Muscle of back (tissue), 13 donors: ENCODE results near the gene SPNS3. TPM values are rescaled to one million over a fixed set of nuclear protein-coding genes. Genes with fewer than 3 reads are reported as not detected.
A peak's percentile ranks its signal among the peaks of the same experiment; 100 is the strongest.

Source experiments
- DNase-seq, 3 donors: peaks; one replicate each; pipeline versions ENCODE4 v3.0.0 to v3.0.0-alpha.2; 2013
- long read RNA-seq, 9 donors: transcript quantifications; one replicate each; lab custom pipeline, GENCODE V29; 2026
- polyA plus RNA-seq, 10 donors: library from polyadenylated mRNA; unstranded; fragments of 120-200 nt; gene quantifications; one replicate each; pipeline ENCODE4 v1.2.1, GENCODE V29; 2013; ENCODE audit not compliant: insufficient read length in 10 of 10

The SPNS3 gene, protein sequence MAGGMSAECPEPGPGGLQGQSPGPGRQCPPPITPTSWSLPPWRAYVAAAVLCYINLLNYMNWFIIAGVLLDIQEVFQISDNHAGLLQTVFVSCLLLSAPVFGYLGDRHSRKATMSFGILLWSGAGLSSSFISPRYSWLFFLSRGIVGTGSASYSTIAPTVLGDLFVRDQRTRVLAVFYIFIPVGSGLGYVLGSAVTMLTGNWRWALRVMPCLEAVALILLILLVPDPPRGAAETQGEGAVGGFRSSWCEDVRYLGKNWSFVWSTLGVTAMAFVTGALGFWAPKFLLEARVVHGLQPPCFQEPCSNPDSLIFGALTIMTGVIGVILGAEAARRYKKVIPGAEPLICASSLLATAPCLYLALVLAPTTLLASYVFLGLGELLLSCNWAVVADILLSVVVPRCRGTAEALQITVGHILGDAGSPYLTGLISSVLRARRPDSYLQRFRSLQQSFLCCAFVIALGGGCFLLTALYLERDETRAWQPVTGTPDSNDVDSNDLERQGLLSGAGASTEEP
- polyA plus RNA-seq: under 1 TPM; 0.17 to 0.63 (median 0.41) TPM
- long read RNA-seq, donor 1, partial matches to known transcripts: 0 of 1 reads
- long read RNA-seq, donor 1, other reads (novel, unspliced or antisense): 0 of 1 reads
- long read RNA-seq, donor 2: 0 reads
- long read RNA-seq, donor 3: 0 reads
- long read RNA-seq, donor 4: 0 reads
- long read RNA-seq, donor 5: 0 reads
- long read RNA-seq, donor 6: 0 reads
- long read RNA-seq, donor 7: 0 reads
- long read RNA-seq, donor 8: 0 reads
- long read RNA-seq, donor 9: 0 reads

DNA sequence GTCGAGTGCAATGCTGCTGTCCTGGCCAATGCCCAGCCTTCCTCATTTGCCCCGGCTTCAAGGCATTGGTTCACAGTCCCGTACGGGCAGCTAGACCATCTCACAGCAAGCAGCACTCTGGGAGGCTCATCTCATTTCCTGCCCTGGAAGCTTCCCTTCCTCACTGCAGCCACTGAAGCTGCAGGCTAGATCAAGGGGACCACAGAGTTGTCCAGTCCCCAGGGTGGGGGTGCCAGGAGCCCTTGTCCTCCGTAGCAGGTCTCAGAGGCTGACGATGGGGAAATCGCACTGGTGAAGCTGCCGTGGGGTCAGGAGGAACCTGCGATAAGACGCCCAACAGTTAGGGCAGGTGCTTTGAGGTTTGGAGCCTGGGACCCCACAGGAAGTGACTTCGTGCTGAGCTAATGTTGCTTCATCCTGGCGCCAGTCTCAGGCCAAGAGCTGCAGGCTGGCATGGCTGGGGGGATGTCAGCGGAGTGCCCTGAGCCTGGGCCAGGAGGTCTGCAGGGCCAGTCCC is at the start of gene SPNS3:
Gene SPNS3, plus strand, starts transcription at position 426 of the 517 bp plus-strand sequence. Its CDS starts 28 bp downstream, at position 454.
- no peak for DNase-seq

DNA sequence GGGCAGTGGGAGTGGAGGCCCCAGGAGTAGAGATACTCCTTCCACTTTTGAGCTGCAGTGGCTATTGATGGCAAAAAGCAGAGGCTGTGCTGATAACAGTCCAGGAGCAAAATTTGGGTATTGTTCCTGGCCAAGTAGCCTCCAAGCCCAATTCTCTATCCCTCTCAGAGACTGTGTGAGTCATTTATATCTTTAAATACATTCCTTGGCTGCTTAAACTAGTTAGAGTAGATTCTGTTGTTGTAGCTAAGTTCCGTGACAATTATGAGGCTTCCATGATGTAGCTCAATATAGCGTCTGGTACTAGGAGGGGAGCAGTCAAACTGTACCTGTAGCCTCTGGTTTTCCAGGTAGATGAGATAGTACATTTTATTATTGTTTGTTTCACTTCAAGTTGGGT is 47.3 kb upstream of the SPNS3 start:
- DNase-seq: no peak

DNA sequence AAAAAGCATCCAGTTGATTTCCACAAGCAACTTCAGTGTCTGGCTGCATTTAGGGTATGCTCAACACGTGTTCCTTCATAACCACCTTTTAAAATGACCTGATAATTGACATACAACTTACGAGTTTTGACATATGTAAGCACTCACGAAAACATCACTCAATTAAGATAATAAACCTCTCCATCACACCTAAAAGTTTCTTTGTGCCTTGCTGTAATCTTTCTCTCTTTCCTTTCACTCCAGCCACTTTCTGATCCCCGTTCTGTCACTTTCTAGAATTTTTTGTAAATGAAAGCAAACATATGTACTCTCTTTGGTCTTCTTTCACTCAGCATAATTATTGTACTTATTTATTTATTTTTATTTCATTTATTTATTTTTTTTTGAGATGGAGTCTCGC is 46.6 kb upstream of the SPNS3 start:
- DNase-seq: no peak

DNA sequence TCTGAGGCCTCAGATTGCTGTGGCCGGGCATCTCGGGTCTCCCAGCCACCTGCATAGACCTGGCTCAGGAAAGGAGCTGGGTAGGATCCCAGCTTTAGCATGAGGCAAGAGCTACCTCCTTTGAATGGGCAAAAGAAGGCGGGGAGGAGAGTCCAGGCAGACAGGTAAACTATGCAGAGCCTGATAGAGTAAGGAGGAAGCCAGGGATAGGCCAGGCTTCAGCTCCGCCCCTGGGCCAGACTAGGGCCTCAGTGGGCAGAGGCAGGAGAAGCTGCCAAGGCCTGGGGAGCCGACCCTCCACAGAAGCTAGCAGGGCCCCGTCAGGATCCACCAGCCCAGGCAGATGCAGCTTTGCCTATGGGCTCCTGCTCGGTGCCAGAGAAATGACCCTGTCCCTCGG is 44.7 kb upstream of the SPNS3 start:
- DNase-seq: no peak

DNA sequence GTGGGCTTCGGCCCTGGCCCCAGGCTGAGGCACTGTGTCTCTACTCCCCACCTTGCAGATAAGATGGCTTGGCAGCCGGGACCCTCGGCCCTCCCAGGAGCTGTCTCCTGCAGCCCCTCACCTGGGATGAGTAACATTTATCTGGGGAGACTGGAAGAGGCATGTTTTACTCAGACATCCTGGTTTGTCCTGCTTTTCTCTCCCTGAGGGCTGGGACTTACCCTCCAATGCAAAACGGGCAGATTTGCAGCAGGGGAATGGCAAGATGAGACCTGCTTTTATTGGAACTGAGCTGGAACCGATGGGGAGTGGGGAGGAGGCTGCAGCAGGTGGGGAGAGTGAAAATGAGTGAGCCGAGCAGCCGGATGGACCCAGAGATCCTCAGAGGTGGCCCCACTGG is 39.9 kb upstream of the SPNS3 start:
- DNase-seq: no peak

DNA sequence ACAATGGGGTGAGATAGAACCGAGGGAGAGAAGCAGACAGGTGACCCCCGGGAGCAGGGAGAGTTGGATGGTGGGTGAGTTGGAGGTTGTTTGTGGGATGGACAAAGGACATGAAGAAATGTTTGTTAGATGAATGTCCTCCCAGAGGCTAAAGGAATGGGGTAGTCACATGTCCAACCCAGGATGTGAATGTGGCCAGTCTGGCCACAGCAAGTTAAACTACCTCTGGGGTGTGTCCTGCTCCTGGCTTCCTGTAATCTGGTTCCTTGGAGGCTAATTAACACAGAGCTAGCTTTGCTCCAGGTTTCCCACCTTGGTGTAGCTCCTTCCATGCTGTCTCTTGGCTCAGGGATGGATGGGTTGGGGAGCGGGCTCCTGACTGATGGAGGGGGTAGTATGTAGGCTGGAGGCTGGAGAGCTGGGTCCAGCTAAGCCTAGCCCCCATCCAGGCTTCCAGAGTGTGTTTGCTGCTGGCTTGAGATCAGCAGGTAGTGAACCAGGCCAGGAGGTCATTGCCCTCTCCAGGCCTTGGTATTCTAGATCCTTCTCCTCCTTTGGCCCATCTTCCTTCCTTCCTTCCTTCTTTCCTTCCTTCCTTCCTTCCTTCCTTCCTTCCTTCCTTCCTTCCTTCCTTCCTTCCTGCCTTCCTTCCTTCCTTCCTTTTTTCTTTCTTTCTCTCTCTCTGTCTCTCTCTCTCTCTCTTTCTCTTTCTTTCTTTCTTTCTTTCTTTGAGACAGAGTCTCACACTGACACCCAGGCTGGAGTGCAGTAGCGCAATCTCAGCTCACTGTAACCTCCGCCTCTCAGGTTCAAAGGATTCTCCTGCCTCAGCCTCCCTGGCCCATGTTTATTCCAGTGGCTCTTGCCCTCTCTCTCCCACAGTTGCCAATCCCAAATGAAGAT is 39.3 kb upstream of the SPNS3 start:
- DNase-seq: no peak

DNA sequence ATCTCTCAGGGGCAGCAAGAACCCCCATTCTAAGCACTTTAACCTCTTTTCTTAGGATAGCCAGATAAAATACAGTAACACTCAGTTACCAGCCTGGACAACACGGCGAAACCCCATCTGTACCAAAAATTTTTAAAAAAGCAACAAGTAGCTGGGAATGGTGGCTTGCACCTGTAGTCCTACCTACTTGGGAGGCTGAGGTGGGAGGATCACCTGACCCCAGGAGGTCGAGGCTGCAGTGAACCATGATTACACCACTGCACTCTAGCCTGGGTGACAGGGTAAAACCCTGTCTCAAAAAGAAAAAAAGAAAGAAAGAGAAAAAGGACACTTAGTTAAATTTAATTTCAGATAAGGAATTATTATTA is 38.6 kb upstream of the SPNS3 start:
- no peak for DNase-seq

DNA sequence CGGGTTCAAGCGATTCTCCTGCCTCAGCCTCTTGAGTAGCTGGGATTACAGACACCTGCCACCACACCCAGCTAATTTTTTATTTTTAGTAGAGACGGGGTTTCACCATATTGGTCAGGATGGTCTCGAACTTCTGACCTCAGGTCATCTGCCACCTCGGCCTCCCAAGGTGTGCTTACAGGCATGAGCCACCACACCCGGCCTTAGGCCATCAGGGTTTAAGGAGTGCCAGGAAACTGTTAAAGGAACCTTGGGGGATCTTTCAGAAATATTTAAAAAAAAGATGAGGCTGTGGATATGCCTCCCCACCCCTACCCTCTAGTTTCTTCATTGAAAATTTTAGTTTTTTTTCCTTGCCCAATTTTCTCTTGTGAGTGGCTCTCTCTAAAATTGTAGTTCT is 35.9 kb upstream of the SPNS3 start:
- no peak for DNase-seq

DNA sequence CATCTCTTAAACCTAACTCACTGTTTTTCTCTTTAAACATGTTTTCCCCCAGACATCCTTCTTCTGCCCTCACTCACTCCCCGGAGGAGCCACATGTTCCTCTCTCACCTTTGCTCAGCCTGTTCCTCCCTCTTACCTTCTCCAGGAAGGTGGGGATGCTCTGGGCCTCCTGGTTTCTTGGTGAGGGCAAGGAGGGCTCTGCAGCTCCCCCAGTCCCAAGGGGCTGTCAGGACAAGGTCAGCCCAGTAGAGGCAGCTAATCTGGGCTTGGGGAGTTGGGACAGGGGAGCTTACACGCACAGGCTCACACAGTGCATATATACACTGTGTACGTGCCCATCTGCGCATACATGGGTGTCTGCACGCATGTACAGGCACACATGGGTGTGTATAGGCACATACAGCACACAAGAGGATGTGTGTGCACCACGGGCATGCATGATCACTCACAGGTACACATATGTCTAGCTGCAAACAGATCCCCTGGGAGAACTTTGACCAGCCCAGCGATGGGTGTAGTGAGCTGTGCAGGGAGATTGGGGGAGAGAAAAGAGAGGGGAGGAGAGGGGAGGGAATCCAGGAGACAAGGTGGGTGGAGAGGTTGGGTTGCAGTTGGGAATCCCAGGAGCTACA is 28.6 kb upstream of the SPNS3 start:
- DNase-seq: no peak

DNA sequence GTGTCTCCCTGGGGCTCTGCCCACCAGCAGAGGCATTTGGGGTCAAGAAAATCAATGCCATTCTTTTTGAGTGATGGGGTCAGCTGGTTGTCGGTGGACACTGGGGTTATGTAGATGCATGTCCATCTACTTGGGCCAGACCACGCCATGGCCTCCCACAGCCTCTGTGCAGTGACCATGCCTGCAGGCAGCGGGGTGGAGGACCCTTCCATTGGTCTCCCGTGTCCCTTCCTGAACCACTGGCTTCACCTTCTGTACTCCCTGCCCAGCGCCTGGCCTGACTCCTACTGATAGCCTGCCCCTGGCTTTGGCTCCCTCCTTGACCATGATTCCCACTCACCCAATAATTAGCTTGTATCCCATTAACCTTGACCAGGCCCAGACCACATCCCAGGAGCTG is 28.0 kb upstream of the SPNS3 start:
- DNase-seq: no peak

DNA sequence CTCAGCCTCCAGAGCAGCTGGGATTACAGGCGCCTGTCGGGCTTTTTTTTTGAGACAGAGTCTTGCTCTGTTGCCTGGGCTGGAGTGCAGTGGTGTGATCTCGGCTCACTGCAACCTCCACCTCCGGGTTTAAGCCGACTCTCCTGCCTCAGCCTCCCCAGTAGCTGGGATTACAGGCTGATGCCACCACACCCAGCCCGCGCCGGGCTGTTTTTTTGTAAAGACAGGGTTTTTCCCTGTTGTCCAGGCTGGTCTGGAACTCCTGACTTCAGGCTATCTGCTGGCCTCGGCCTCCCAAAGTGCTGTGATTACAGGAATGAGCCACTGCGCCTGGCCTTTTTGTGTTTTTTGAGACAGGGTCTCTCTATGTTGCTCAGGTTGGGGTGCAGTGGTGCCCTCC is 27.4 kb upstream of the SPNS3 start:
- no peak for DNase-seq

DNA sequence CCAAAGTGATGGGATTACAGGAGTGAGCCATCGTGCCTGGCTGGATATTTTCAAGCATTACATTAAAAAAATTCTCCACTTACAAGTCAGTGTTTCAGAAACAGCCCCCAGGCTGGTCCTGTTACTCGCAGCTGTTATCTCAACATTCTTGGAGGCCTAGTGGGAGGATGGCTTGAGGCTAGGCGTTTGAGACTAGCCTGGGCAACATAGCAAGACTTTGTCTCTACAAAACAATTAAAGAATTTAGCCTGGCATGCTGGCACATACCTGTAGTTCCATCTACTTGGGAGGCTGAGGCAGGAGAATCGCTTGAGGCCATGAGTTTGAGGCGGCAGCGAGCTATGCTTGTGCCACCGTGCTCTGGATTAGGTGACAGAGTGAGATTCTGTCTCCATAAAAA is 26.5 kb upstream of the SPNS3 start:
- DNase-seq: no peak

DNA sequence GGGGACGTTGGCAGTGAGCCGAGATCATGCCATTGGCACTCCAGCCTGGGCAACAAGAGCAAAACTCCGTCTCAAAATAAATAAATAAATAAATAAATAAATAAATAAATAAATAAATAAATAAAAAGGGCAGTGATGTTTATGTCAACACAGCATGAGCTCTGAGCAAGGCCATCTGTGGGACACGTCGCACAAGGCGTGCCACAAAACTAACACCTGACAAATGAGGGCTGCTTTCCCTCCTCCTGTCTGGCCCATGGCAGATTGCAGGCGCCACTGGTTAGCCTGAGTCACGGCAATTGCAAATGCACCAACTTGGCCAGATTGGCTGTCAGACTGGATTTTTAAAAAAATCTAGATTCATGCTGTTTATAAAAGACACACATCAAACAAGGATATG is 25.9 kb upstream of the SPNS3 start:
- no peak for DNase-seq

DNA sequence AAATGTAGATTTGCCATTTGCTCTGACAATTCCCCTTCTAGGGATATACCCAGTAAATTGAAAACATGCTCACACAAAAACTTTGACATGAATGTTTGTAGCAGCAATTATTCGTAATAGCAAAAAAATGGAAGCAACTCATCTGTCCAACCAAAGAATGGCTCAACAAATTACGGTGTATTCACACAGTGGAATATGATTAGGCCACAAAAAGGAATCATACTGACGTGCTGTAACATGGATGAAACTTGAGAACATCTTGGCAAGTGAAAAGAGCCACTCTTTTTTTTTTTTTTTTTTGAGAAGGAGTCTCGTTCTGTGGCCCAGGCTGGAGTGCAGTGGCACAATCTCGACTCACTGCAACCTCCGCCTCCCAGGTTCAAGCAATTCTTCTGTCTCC is 24.1 kb upstream of the SPNS3 start:
- DNase-seq: no peak

DNA sequence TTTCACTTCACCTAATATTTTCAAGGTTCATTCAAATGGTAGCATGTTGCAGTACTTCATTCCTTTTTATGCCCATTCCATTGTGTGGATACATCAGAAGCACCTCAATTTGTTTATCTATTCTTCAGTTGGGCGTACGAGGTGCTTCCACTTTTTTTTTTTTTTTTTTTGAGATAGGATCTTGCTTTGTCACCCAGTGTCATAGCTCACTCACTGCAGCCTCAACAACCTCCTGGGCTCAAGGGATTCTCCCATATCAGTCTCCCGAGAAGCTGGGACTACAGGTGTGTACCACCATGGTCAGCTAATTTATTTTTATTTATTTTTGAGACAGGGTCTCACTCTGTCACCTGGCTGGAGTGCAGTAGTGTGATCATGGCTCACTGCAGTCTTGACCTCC is 22.5 kb upstream of the SPNS3 start:
- DNase-seq: no peak

DNA sequence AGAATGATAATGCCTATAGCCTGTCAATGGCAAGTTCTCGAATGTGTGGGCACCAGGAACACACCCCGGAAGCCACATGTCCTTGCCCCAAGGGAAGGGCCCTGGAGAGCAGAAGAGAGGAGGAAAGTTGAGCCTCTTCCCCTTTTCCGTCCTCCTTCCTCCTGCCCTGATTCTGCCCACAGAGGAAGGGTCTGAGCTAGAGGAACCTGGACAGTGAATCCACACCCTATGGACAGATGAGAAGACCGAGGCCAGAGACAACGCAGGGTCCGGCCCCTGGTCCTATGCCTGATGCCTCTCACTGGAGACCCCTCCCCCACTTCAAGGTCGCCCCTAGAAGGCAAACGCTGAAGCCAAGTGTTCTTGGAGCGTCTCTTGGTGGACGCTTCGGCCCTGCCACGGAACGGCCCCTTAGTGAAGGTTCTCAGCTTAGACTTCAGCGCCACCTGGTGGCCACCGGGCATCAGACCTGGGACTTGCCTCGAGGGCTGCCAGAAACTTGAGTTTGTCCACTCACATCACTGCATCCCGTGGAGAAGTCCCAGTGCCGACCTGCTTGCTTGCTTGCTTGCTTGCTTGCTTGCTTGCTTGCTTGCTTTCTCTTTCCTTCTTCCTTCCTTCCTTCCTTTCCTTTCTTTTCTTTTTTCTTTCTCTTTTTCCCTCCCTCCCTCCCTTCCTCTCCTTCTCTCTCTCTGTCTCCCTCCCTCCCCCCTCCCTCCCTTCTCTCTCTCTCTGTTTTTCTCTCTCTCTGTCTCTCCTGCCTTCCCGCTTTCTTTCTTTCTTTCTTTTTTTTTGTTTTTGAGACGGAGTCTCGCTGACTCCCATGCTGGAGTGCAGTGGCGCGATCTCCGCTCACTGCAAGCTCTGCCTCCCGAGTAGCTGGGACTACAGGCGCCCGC is 20.6 kb upstream of the SPNS3 start:
- DNase-seq: peak; percentile 87 to 96 (median 95)

DNA sequence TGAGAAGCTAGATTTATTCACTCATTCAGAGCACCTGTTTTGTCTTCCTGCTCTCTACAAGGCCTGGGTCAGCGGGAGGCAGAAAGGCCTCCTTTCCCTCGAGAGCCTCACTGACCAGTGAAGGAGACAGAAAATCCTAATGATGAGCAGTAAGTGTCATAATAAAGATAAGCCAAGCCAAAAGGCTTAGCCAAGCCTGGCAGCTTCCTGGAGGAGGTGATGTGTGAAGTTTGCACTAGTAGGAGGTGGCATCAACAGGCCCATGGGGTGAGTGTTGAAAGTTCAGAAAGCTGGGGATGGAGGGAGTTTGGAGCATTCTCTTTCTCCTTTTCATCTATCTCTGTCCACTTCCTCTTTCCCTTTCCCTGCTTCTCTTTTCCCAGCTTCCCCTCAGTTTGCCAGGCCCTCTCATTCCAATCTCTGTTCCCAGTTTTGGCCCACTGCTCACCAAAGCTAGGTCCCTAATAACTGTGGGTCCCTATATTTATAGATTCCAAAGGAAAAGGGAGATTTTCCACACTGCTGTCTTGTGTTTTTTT is 16.5 kb upstream of the SPNS3 start:
- no peak for DNase-seq

DNA sequence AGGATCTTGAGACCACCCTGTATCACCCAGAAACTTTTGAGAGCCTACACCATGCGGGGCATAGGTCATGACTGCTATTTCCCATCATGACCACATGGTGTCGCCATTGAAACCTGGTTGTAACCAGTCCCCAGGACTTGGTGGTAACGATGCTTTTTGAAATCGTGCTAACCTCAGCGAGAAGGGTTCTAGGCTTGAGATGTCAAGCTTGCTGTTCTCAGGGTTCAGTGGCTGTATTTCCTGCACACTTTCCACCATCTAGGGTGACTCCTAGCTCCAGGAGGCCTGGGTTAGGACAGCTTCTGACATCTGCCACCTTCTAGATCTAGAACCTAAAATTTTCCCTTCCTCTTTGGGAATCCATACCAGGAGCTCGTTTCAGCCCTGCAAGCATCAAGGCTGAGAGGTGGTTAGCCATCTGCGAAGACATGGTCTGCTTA is 13.0 kb upstream of the SPNS3 start:
- peak; percentile 47 to 78 (median 66) for DNase-seq

DNA sequence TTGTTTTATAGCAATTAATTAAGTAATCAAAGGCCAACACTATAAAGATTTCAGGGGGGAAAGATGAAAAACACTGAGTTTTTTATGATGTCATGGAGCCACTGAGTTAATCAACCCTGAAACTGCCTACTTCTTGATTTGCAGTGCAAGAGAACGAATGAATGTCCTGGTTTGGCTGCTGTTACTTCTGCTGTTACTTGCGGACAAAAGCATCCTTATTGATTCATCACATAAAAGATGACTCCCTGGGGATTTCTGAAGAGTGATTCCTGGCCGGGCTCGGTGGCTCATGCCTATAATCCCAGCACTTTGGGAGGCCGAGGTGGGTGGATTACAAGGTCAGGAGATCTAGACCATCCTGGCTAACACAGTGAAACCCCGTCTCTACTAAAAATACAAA is 10.9 kb upstream of the SPNS3 start:
- no peak for DNase-seq

DNA sequence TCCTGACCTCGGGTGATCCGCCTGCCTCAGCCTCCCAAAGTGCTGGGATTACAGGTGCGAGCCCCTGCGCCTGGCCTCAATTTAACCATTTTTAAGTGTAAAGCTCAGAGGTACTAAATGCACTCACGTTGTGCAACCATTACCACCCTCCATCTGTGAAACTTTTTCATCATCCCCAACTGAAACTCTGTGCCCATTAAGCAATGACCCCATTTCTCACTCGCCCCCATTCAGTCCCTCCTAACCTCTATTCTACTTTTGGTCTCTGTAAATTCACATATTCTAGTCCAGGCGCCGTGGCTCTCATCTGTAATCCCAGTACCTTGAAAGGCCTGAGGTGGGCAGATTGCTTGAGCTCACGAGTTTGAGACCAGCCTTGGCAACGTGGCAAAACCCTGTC is 8.3 kb upstream of the SPNS3 start:
- DNase-seq: no peak
